IgD-negative memory B cell (primary cell): ENCODE data around the gene DNAAF1. TPM values are rescaled to one million over a fixed set of nuclear protein-coding genes. Genes with fewer than 3 reads are reported as not detected.
"Not testable (repeated sequence)": the region's sequence is repeated elsewhere in the genome, so short reads cannot be mapped to it uniquely, and the experiment has no call there.

Source experiments
- H3K27ac Mint-ChIP-seq, 3 donors: one replicate each; pipeline ENCODE4 v1.8.0; 2020 to 2022; ENCODE audit warnings: mild to moderate bottlenecking in 3 of 3, mixed read lengths in 3 of 3, moderate library complexity in 1 of 3
- H3K27me3 Mint-ChIP-seq: one replicate; pipeline ENCODE4 v1.8.0; 2021; ENCODE audit warnings: mixed read lengths
- H3K36me3 Mint-ChIP-seq: one replicate; pipeline ENCODE4 v1.8.0; 2020; ENCODE audit warnings: mild to moderate bottlenecking, mixed read lengths
- H3K4me1 Mint-ChIP-seq, 3 donors: one replicate each; pipeline ENCODE4 v1.8.0; 2020 to 2022; ENCODE audit warnings: mixed read lengths in 3 of 3, mild to moderate bottlenecking in 1 of 3
- H3K4me3 Mint-ChIP-seq, 4 donors: one replicate each; pipeline ENCODE4 v1.8.0; 2020 to 2022; ENCODE audit warnings: mild to moderate bottlenecking in 4 of 4, mixed read lengths in 4 of 4, moderate library complexity in 3 of 4
- H3K9me3 Mint-ChIP-seq, 3 donors: one replicate each; pipeline ENCODE4 v1.8.0; 2020 to 2021; ENCODE audit warnings: mixed read lengths in 3 of 3, mild to moderate bottlenecking in 1 of 3
- polyA plus RNA-seq: library from polyadenylated mRNA; unstranded; fragments of 300-500 nt; fragmentation: Illumina TruSeq; gene quantifications from one replicate; pipeline ENCODE4 v1.2.3, GENCODE V29; 2021

The DNAAF1 gene
- polyA plus RNA-seq, 1 donor from 2014 or later: not detected

- Mint-ChIP-seq H3K27ac (no peak overlapping the region), H3K4me3 (no peak overlapping the region)
Measured at GRCh38 chr16:84195201-84196093, 50.3 kb downstream of the DNAAF1 start.

GRCh38 chr16:84196101-84196500 is 51.0 kb downstream of the DNAAF1 start:
- Mint-ChIP-seq H3K4me3 (no peak overlapping the region), H3K9me3 (no peaks in the 10 kb centered on the region), H3K27ac (no peak overlapping the region), H3K27me3 (peaks cover 10% of the 10 kb centered on the region), H3K36me3 (no peaks in the 10 kb centered on the region), H3K4me1 (peaks cover 0 to 11% (median 0%) of the 10 kb centered on the region in 3 donors)

More at GRCh38 chr16:84195201-84196093, 50.3 kb downstream of the DNAAF1 start:
- no peaks in the 10 kb centered on the region for H3K36me3 Mint-ChIP-seq
- no peaks in the 10 kb centered on the region for H3K9me3 Mint-ChIP-seq
- peaks cover 10% of the 10 kb centered on the region for H3K27me3 Mint-ChIP-seq
- peaks cover 0 to 11% (median 0%) of the 10 kb centered on the region in 3 donors for H3K4me1 Mint-ChIP-seq

GRCh38 chr16:84196727-84197394 is 51.8 kb downstream of the DNAAF1 start:
- Mint-ChIP-seq H3K27ac (no peak overlapping the region), H3K27me3 (peaks cover 10% of the 10 kb centered on the region), H3K36me3 (no peaks in the 10 kb centered on the region), H3K4me3 (peak overlapping the region in 1 of 4 donors; percentile 43), H3K9me3 (no peaks in the 10 kb centered on the region), H3K4me1 (peaks cover 0 to 11% (median 0%) of the 10 kb centered on the region in 3 donors)

- peaks cover 0 to 11% (median 0%) of the 10 kb centered on the region in 3 donors for H3K4me1 Mint-ChIP-seq
- no peak overlapping the region for H3K27ac Mint-ChIP-seq
- H3K27me3 Mint-ChIP-seq: peaks cover 10% of the 10 kb centered on the region
- no peaks in the 10 kb centered on the region for H3K36me3 Mint-ChIP-seq
- H3K4me3 Mint-ChIP-seq: no peak overlapping the region
- no peaks in the 10 kb centered on the region for H3K9me3 Mint-ChIP-seq
Measured at GRCh38 chr16:84197466-84198128, 52.5 kb downstream of the DNAAF1 start.

- peaks cover 10% of the 10 kb centered on the region for H3K27me3 Mint-ChIP-seq
- no peak overlapping the region for H3K4me3 Mint-ChIP-seq
- H3K36me3 Mint-ChIP-seq: no peaks in the 10 kb centered on the region
- no peak overlapping the region for H3K27ac Mint-ChIP-seq
- no peaks in the 10 kb centered on the region for H3K9me3 Mint-ChIP-seq
- H3K4me1 Mint-ChIP-seq: peaks cover 0 to 11% (median 0%) of the 10 kb centered on the region in 3 donors
Measured at GRCh38 chr16:84198401-84198800, 53.3 kb downstream of the DNAAF1 start.

GRCh38 chr16:84199097-84199496 is 54.0 kb downstream of the DNAAF1 start:
- Mint-ChIP-seq H3K4me1 (peaks cover 0 to 4% (median 0%) of the 10 kb centered on the region in 3 donors), H3K27ac (no peak overlapping the region), H3K27me3 (peaks cover 8% of the 10 kb centered on the region), H3K4me3 (no peak overlapping the region), H3K9me3 (no peaks in the 10 kb centered on the region), H3K36me3 (no peaks in the 10 kb centered on the region)

DNA sequence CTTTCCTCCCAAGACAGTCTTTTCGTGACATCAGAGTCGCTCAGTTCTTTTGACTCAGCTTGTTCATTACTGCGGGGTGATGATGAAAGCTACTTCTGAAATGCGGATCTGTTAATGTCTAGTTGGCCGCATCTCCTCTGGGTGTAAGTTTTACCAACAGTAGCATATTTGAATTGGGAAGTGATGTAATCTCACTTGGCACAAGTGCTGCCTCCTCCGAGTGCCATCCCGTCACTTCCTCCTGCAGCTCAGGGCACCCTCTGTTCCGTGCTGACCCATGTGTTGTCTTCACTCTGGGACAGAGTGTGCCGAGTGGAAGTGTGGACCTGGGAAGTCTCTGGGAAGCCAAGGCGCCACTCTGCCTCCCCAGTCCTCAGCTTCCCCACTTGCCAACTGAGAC is 54.8 kb downstream of the DNAAF1 start:
- Mint-ChIP-seq H3K27me3 (peaks cover 7% of the 10 kb centered on the region), H3K4me1 (no peaks in the 10 kb centered on the region), H3K27ac (no peak overlapping the region), H3K36me3 (no peaks in the 10 kb centered on the region), H3K9me3 (no peaks in the 10 kb centered on the region), H3K4me3 (no peak overlapping the region)

DNA sequence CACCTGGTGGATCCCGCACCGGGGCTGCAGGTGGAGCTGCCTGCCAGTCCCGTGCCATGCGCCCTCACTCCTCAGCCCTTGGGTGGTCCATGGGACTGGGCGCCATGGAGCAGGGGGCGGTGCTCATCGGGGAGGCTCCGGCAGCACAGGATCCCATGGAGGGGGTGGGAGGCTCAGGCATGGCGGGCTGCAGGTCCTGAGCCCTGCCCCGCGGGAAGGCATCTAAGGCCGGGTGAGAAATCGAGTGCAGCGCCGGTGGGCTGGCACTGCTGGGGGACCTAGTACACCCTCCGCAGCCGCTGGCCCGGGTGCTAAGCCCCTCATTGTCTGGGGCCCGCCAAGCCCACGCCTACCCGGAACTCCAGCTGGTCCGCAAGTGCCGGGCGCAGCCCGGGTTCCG is 59.4 kb downstream of the DNAAF1 start:
- not testable (repeated sequence) for H3K4me3 Mint-ChIP-seq, H3K9me3 Mint-ChIP-seq, H3K36me3 Mint-ChIP-seq, H3K27ac Mint-ChIP-seq, H3K27me3 Mint-ChIP-seq, H3K4me1 Mint-ChIP-seq

- not testable (repeated sequence) for H3K4me3 Mint-ChIP-seq, H3K4me1 Mint-ChIP-seq, H3K9me3 Mint-ChIP-seq, H3K27me3 Mint-ChIP-seq, H3K36me3 Mint-ChIP-seq
- H3K27ac Mint-ChIP-seq: peak overlapping the region in 1 of 3 donors; percentile 82
Measured at GRCh38 chr16:84205123-84205522, 60.0 kb downstream of the DNAAF1 start.

- no peak overlapping the region for H3K27ac Mint-ChIP-seq
- peaks cover 0 to 9% (median 6%) of the 10 kb centered on the region in 3 donors for H3K9me3 Mint-ChIP-seq
- H3K4me1 Mint-ChIP-seq: no peaks in the 10 kb centered on the region
- H3K36me3 Mint-ChIP-seq: peaks cover 1% of the 10 kb centered on the region
- no peaks in the 10 kb centered on the region for H3K27me3 Mint-ChIP-seq
- H3K4me3 Mint-ChIP-seq: peak overlapping the region in 1 of 4 donors; percentile 51
Measured at GRCh38 chr16:84205976-84206691, 61.0 kb downstream of the DNAAF1 start.

- no peaks in the 10 kb centered on the region for H3K4me1 Mint-ChIP-seq
- H3K4me3 Mint-ChIP-seq: no peak overlapping the region
- peaks cover 1% of the 10 kb centered on the region for H3K36me3 Mint-ChIP-seq
- peaks cover 0 to 9% (median 6%) of the 10 kb centered on the region in 3 donors for H3K9me3 Mint-ChIP-seq
- H3K27ac Mint-ChIP-seq: no peak overlapping the region
- H3K27me3 Mint-ChIP-seq: no peaks in the 10 kb centered on the region
Measured at GRCh38 chr16:84207251-84207650, 62.1 kb downstream of the DNAAF1 start.

- Mint-ChIP-seq H3K9me3 (peaks cover 0 to 9% (median 6%) of the 10 kb centered on the region in 3 donors), H3K4me1 (no peaks in the 10 kb centered on the region), H3K27ac (no peak overlapping the region), H3K4me3 (no peak overlapping the region), H3K27me3 (no peaks in the 10 kb centered on the region), H3K36me3 (peaks cover 1% of the 10 kb centered on the region)
Measured at GRCh38 chr16:84207879-84208278, 62.8 kb downstream of the DNAAF1 start.

- H3K9me3 Mint-ChIP-seq: peaks cover 0 to 9% (median 6%) of the 10 kb centered on the region in 3 donors
- no peak overlapping the region for H3K4me3 Mint-ChIP-seq
- H3K4me1 Mint-ChIP-seq: no peaks in the 10 kb centered on the region
- peak overlapping the region in 1 of 3 donors; percentile 9 for H3K27ac Mint-ChIP-seq
- no peaks in the 10 kb centered on the region for H3K27me3 Mint-ChIP-seq
- H3K36me3 Mint-ChIP-seq: peaks cover 1% of the 10 kb centered on the region
Measured at GRCh38 chr16:84209989-84210388, 64.9 kb downstream of the DNAAF1 start.

DNA sequence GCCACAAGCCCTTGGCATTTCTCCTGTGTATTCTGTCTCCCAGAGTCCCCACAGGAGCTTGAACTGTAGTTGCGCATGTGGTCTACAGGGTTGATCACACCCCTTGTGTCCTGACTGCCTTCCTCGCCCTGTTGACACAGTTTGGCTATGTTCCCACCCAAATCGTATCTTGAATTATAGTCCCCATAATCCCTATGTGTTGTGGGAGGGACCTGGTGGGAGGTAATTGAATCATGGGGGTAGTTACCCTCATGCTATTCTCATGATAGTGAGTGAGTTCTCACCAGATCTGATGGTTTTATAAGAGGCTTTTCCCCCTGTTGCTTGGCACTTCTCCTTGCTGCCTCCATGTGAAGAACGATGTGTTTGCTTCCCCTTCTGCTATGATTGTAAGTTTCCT is 67.0 kb downstream of the DNAAF1 start:
- no peaks in the 10 kb centered on the region for H3K27me3 Mint-ChIP-seq
- H3K9me3 Mint-ChIP-seq: peaks cover 0 to 9% (median 6%) of the 10 kb centered on the region in 3 donors
- peaks cover 1% of the 10 kb centered on the region for H3K36me3 Mint-ChIP-seq
- no peaks in the 10 kb centered on the region for H3K4me1 Mint-ChIP-seq
- H3K4me3 Mint-ChIP-seq: no peak overlapping the region
- peak overlapping the region in 1 of 3 donors; percentile 81 for H3K27ac Mint-ChIP-seq
